H9 (cell line): Measurements from ENCODE around the gene TMC8. TPM values are rescaled to one million over a fixed set of nuclear protein-coding genes. Genes with fewer than 3 reads are reported as not detected.

ENCODE experiments used
- DNase-seq: peaks from one replicate; pipeline ENCODE4 v3.0.0-alpha.2; 2017
- H2AFZ ChIP-seq: one replicate; pipeline ENCODE4 v1.6.1; 2013; ENCODE audit warnings: mild to moderate bottlenecking, low read length, control low read depth, moderate library complexity
- H2AK5ac ChIP-seq: 2 replicates; pipeline ENCODE4 v1.6.1; 2013; ENCODE audit warnings: low read length, control low read depth, mixed read lengths; ENCODE audit not compliant: insufficient read length
- H2BK120ac ChIP-seq: one replicate; pipeline ENCODE4 v1.6.1; 2013; ENCODE audit warnings: low read depth, mild to moderate bottlenecking, low read length, control low read depth, inconsistent platforms; ENCODE audit not compliant: poor library complexity, severe bottlenecking
- H2BK12ac ChIP-seq: 2 replicates; pipeline ENCODE4 v1.6.1; 2013; ENCODE audit warnings: low read length, control low read depth, mixed read lengths, low read depth; ENCODE audit not compliant: insufficient read length
- H2BK15ac ChIP-seq: 2 replicates; pipeline ENCODE4 v1.6.1; 2013; ENCODE audit warnings: low read depth, low read length, control low read depth
- H2BK20ac ChIP-seq: one replicate; pipeline ENCODE4 v1.6.1; 2013; ENCODE audit warnings: low read depth, mild to moderate bottlenecking, low read length, control low read depth, inconsistent platforms; ENCODE audit not compliant: poor library complexity, severe bottlenecking
- H2BK5ac ChIP-seq: 2 replicates; pipeline ENCODE4 v1.6.1; 2013; ENCODE audit warnings: low read length, control low read depth, mixed read lengths; ENCODE audit not compliant: insufficient read length
- H3K14ac ChIP-seq: 2 replicates; pipeline ENCODE4 v1.6.1; 2013; ENCODE audit warnings: low read length, control low read depth; ENCODE audit not compliant: insufficient read depth
- H3K18ac ChIP-seq: 2 replicates; pipeline ENCODE4 v1.6.1; 2013; ENCODE audit warnings: low read depth, mild to moderate bottlenecking, mixed read lengths, low read length, control low read depth; ENCODE audit not compliant: insufficient read length
- H3K23ac ChIP-seq: 2 replicates; pipeline ENCODE4 v1.6.1; 2013; ENCODE audit warnings: low read length, control low read depth, mixed read lengths, low read depth; ENCODE audit not compliant: insufficient read length
- H3K23me2 ChIP-seq: 2 replicates; pipeline ENCODE4 v1.6.1; 2013; ENCODE audit warnings: low read depth, mild to moderate bottlenecking, mixed read lengths, low read length, control low read depth; ENCODE audit not compliant: insufficient read length, poor library complexity, severe bottlenecking
- H3K27ac ChIP-seq: 2 replicates; pipeline ENCODE4 v1.5.1; 2013; ENCODE audit warnings: low read length, control low read depth, mixed read lengths, low read depth; ENCODE audit not compliant: insufficient read length
- H3K27me3 ChIP-seq: 2 replicates; pipeline ENCODE4 v1.6.1; 2013; ENCODE audit warnings: low read length, control low read depth, inconsistent platforms; ENCODE audit not compliant: insufficient read depth
- H3K4ac ChIP-seq: 2 replicates; pipeline ENCODE4 v1.6.1; 2013; ENCODE audit warnings: low read depth, mild to moderate bottlenecking, control low read depth, inconsistent platforms, low read length, moderate library complexity
- H3K4me1 ChIP-seq: 2 replicates; pipeline ENCODE4 v1.6.1; 2013; ENCODE audit warnings: low read length, control low read depth, inconsistent platforms; ENCODE audit not compliant: insufficient read depth
- H3K4me2 ChIP-seq: 2 replicates; pipeline ENCODE4 v1.6.1; 2013; ENCODE audit warnings: low read length, control low read depth, mixed read lengths; ENCODE audit not compliant: insufficient read length, insufficient read depth
- H3K56ac ChIP-seq: 2 replicates; pipeline ENCODE4 v1.6.1; 2013; ENCODE audit warnings: low read depth, mild to moderate bottlenecking, mixed read lengths, low read length, control low read depth; ENCODE audit not compliant: insufficient read length
- H3K79me1 ChIP-seq: 2 replicates; pipeline ENCODE4 v1.6.1; 2013; ENCODE audit warnings: low read depth, mild to moderate bottlenecking, moderate library complexity, low read length, control low read depth, inconsistent platforms; ENCODE audit not compliant: insufficient read depth, poor library complexity, severe bottlenecking
- H3K79me2 ChIP-seq: 2 replicates; pipeline ENCODE4 v1.6.1; 2013; ENCODE audit warnings: low read length, control low read depth, inconsistent platforms; ENCODE audit not compliant: insufficient read depth
- H3K9ac ChIP-seq: 2 replicates; pipeline ENCODE4 v1.6.1; 2013; ENCODE audit warnings: low read length, control low read depth, mixed read lengths; ENCODE audit not compliant: insufficient read length; ENCODE audit errors: extremely low read depth
- H3K9me3 ChIP-seq: one replicate; pipeline ENCODE4 v1.6.1; 2013; ENCODE audit warnings: low read depth, low read length, inconsistent platforms; ENCODE audit not compliant: control insufficient read depth
- H3T11ph ChIP-seq: one replicate; pipeline ENCODE4 v1.6.1; 2013; ENCODE audit warnings: mild to moderate bottlenecking, low read length, control low read depth, inconsistent platforms
- H4K20me1 ChIP-seq: one replicate; pipeline ENCODE4 v1.6.1; 2013; ENCODE audit not compliant: control insufficient read depth, insufficient read length, insufficient read depth
- H4K5ac ChIP-seq: 2 replicates; pipeline ENCODE4 v1.6.1; 2013; ENCODE audit warnings: low read depth, mild to moderate bottlenecking, mixed read lengths, low read length, control low read depth; ENCODE audit not compliant: insufficient read length
- H4K8ac ChIP-seq: replicated peaks from 2 replicates; pipeline ENCODE4 v1.6.1; 2013; ENCODE audit warnings: low read length, control low read depth, mixed read lengths, low read depth; ENCODE audit not compliant: insufficient read length
- H4K91ac ChIP-seq: 2 replicates; pipeline ENCODE4 v1.6.1; 2013; ENCODE audit warnings: low read depth, mild to moderate bottlenecking, moderate library complexity, mixed read lengths, low read length, control low read depth; ENCODE audit not compliant: insufficient read length
- H3K27ac Mint-ChIP-seq, 3 experiments: 2 replicates in 2 of 3; 3 replicates in 1 of 3; pipeline ENCODE4 v1.8.0; 2020 to 2021; ENCODE audit warnings: mixed read lengths in 3 of 3, mild to moderate bottlenecking in 1 of 3, moderate library complexity in 1 of 3
- H3K27me3 Mint-ChIP-seq: 2 replicates; pipeline ENCODE4 v1.8.0; 2021; ENCODE audit warnings: low read depth, mild to moderate bottlenecking, moderate library complexity, mixed read lengths
- H3K36me3 Mint-ChIP-seq, 3 experiments: 2 replicates in 2 of 3; 3 replicates in 1 of 3; pipeline ENCODE4 v1.8.0; 2020 to 2021; ENCODE audit warnings: low read depth in 3 of 3, mixed read lengths in 3 of 3; ENCODE audit not compliant: insufficient read depth in 1 of 3
- H3K4me1 Mint-ChIP-seq, 2 experiments: 2 replicates each; pipeline ENCODE4 v1.8.0; 2020; ENCODE audit warnings: mixed read lengths in 2 of 2
- H3K4me3 Mint-ChIP-seq, 2 experiments: 2 replicates in 1 of 2; 3 replicates in 1 of 2; pipeline ENCODE4 v1.8.0; 2020 to 2021; ENCODE audit warnings: mild to moderate bottlenecking in 2 of 2, mixed read lengths in 2 of 2, moderate library complexity in 1 of 2
- H3K9me3 Mint-ChIP-seq, 2 experiments: 2 replicates in 1 of 2; 3 replicates in 1 of 2; pipeline ENCODE4 v1.8.0; 2020; ENCODE audit warnings: mild to moderate bottlenecking in 2 of 2, mixed read lengths in 2 of 2, moderate library complexity in 1 of 2
- WGBS: extraction: QIAGEN DNeasy Blood & Tissue Kit; methylation state at CpG from one replicate; pipeline ENCODE4 v1.1.7; 2013; ENCODE audit warnings: missing lambda C conversion rate, low lambda C conversion rate, mixed read lengths; ENCODE audit not compliant: insufficient read length; ENCODE audit errors: extremely low coverage; 5-methylcytosine and 5-hydroxymethylcytosine counted together
- total RNA-seq: library from RNA; stranded (reverse); gene quantifications from 2 replicates; pipeline ENCODE4 v1.2.1, GENCODE V29; 2021
- TF ChIP-seq, protein P1 (sequence below): fragments of 200-600 bp; sonication (generic); conservative IDR thresholded peaks from 3 replicates; pipeline ENCODE4 v1.8.0; 2021; ENCODE audit warnings: antibody characterized with exemption, mild to moderate bottlenecking

Gene TMC8
- total RNA-seq, 1 experiment from 2014 or later: 1.0 TPM

DNA sequence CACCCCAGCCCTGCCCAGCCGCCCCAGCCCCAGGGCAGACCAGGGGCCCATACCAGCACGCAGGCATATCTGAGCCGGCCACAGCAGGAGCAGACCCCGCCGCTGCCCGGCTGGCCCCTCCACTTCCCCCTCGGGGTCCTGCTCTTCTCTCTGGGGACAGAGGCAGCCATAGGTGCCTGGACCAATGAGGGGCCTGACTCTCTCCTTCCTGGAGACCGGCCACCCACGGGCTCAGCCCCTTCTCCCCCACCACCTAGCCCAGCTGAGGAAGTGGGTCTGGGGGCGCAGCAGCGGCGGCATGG is 5.8 kb upstream of the TMC8 start:
- no peak overlapping the region for H4K91ac ChIP-seq
- TF ChIP-seq, protein P1, sequence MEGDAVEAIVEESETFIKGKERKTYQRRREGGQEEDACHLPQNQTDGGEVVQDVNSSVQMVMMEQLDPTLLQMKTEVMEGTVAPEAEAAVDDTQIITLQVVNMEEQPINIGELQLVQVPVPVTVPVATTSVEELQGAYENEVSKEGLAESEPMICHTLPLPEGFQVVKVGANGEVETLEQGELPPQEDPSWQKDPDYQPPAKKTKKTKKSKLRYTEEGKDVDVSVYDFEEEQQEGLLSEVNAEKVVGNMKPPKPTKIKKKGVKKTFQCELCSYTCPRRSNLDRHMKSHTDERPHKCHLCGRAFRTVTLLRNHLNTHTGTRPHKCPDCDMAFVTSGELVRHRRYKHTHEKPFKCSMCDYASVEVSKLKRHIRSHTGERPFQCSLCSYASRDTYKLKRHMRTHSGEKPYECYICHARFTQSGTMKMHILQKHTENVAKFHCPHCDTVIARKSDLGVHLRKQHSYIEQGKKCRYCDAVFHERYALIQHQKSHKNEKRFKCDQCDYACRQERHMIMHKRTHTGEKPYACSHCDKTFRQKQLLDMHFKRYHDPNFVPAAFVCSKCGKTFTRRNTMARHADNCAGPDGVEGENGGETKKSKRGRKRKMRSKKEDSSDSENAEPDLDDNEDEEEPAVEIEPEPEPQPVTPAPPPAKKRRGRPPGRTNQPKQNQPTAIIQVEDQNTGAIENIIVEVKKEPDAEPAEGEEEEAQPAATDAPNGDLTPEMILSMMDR: no peak
- no peak overlapping the region for H2BK5ac ChIP-seq
- no peaks in the 10 kb centered on the region; a peak in 2 of 5 replicates for H3K9me3 Mint-ChIP-seq
- no peak overlapping the region for H3K4me3 Mint-ChIP-seq
- H3K79me1 ChIP-seq: no peaks in the 10 kb centered on the region
- no peak for DNase-seq
- H3K27me3 Mint-ChIP-seq: no peaks in the 10 kb centered on the region
- H4K8ac ChIP-seq: no peak overlapping the region
- no peak overlapping the region for H3K56ac ChIP-seq
- H2BK20ac ChIP-seq: no peak overlapping the region
- no peak overlapping the region for H3K23ac ChIP-seq
- no peak overlapping the region for H2AK5ac ChIP-seq
- no peak overlapping the region for H3T11ph ChIP-seq
- H4K20me1 ChIP-seq: no peaks in the 10 kb centered on the region
- H3K27me3 ChIP-seq: no peaks in the 10 kb centered on the region
- H2BK120ac ChIP-seq: no peak overlapping the region
- H2BK12ac ChIP-seq: no peak overlapping the region
- H3K4ac ChIP-seq: no peak overlapping the region
- H3K18ac ChIP-seq: no peak overlapping the region
- H4K5ac ChIP-seq: no peak overlapping the region
- peaks cover 13 to 20% of the 10 kb centered on the region in 2 experiments for H3K4me1 Mint-ChIP-seq
- no peak overlapping the region for H3K14ac ChIP-seq
- H3K36me3 Mint-ChIP-seq: peaks cover 7 to 28% (median 22%) of the 10 kb centered on the region in 3 experiments
- H3K4me1 ChIP-seq: peaks cover 10% of the 10 kb centered on the region; the same call in 1 of the 2 replicates
- H3K4me2 ChIP-seq: no peak overlapping the region
- H3K27ac Mint-ChIP-seq: no peak overlapping the region
- no peak overlapping the region for H2AFZ ChIP-seq
- H3K27ac ChIP-seq: no peak overlapping the region
- no CpG with 5 or more reads among the region's 12 CpGs for WGBS
- peaks cover 19% of the 10 kb centered on the region for H3K23me2 ChIP-seq
- no peaks in the 10 kb centered on the region; the same call in 1 of the 2 replicates for H3K79me2 ChIP-seq
- no peak overlapping the region for H3K9ac ChIP-seq
- no peaks in the 10 kb centered on the region for H3K9me3 ChIP-seq
- H2BK15ac ChIP-seq: no peak overlapping the region
